Left ventricle myocardium inferior (tissue), 1 donor: ENCODE data around the gene CXorf58. TPM values are rescaled to one million over a fixed set of nuclear protein-coding genes. Genes with fewer than 3 reads are reported as not detected.
"Not testable (repeated sequence)": the region's sequence is repeated elsewhere in the genome, so short reads cannot be mapped to it uniquely, and the experiment has no call there.

ENCODE experiments used
- DNase-seq: peaks from one replicate; pipeline ENCODE4 v3.0.0-alpha.2; 2020
- H3K27ac ChIP-seq: fragments of 200-600 bp; replicated peaks from 2 replicates; pipeline ENCODE4 v1.8.0; 2021
- H3K27me3 ChIP-seq: fragments of 200-600 bp; 2 replicates; pipeline ENCODE4 v1.8.0; 2021; ENCODE audit warnings: low read depth
- H3K36me3 ChIP-seq: fragments of 200-600 bp; 2 replicates; pipeline ENCODE4 v1.8.0; 2021
- H3K4me1 ChIP-seq: fragments of 200-600 bp; 2 replicates; pipeline ENCODE4 v1.8.0; 2021
- H3K4me3 ChIP-seq: fragments of 200-600 bp; 2 replicates; pipeline ENCODE4 v1.8.0; 2021; ENCODE audit warnings: mild to moderate bottlenecking, moderate library complexity
- H3K9me3 ChIP-seq: fragments of 200-600 bp; replicated peaks from 2 replicates; pipeline ENCODE4 v1.8.0; 2021
- CTCF ChIP-seq: fragments of 200-600 bp; IDR thresholded peaks from 2 replicates; pipeline ENCODE4 v1.8.0; 2021; ENCODE audit warnings: antibody characterized with exemption, mild to moderate bottlenecking, borderline replicate concordance
- intact Hi-C: fragments of 100-400 bp; cut with micrococcal nuclease; formaldehyde crosslinking; loops from one replicate; pipeline ENCODE4 v1.11.0; 2022
- total RNA-seq: library from RNA; stranded (reverse); fragmentation: NEBNext Ultra II Directional; extraction: Animal tissue kit (Norgen Biotek cat#: 25700); gene quantifications from one replicate; pipeline ENCODE4 v1.2.1, GENCODE V29; 2021
- donor health status: DM: no; HTN: yes; CAD: no; lungs with severe emphysema.

Gene CXorf58
- total RNA-seq, 1 donor from 2014 or later, result 0.49 TPM

- intact Hi-C loops, result no loop called here
- Histone ChIP-seq H3K27ac (no peak overlapping the region), H3K4me3 (no peak overlapping the region), H3K9me3 (no peaks in the 10 kb centered on the region), H3K27me3 (no peaks in the 10 kb centered on the region), H3K36me3 (no peaks in the 10 kb centered on the region), H3K4me1 (no peaks in the 10 kb centered on the region)
- no peak for TF ChIP-seq CTCF
- no peak for DNase-seq
Observed at GRCh38 chrX:23959781-23960180, 52.0 kb downstream of the CXorf58 start.

GRCh38 chrX:23964191-23964590, 56.4 kb downstream of the CXorf58 start:
- no peak for DNase-seq
- no peaks in the 10 kb centered on the region for H3K36me3 ChIP-seq
- TF ChIP-seq CTCF, result no peak
- no peak overlapping the region for H3K27ac ChIP-seq
- no peaks in the 10 kb centered on the region for H3K27me3 ChIP-seq
- H3K4me1 ChIP-seq, result no peaks in the 10 kb centered on the region
- no peaks in the 10 kb centered on the region for H3K9me3 ChIP-seq
- intact Hi-C loops, result no loop called here
- no peak overlapping the region for H3K4me3 ChIP-seq

- H3K27ac ChIP-seq, H3K9me3 ChIP-seq, H3K4me1 ChIP-seq, H3K27me3 ChIP-seq, H3K4me3 ChIP-seq, DNase-seq, intact Hi-C loops, H3K36me3 ChIP-seq: not testable (repeated sequence)
Observed at GRCh38 chrX:23965630-23966029, 57.8 kb downstream of the CXorf58 start.

- H3K4me3 ChIP-seq, result no peak overlapping the region
- no peaks in the 10 kb centered on the region for H3K27me3 ChIP-seq
- no peaks in the 10 kb centered on the region for H3K9me3 ChIP-seq
- intact Hi-C loops, result no loop called here
- H3K36me3 ChIP-seq, result no peaks in the 10 kb centered on the region
- TF ChIP-seq CTCF, result no peak
- no peak overlapping the region for H3K27ac ChIP-seq
- no peaks in the 10 kb centered on the region for H3K4me1 ChIP-seq
- DNase-seq, result no peak
Observed at GRCh38 chrX:23978491-23978890, 70.7 kb downstream of the CXorf58 start.

GRCh38 chrX:23980011-23980441, 72.2 kb downstream of the CXorf58 start:
- Histone ChIP-seq H3K4me1 (no peaks in the 10 kb centered on the region), H3K4me3 (no peak overlapping the region), H3K9me3 (no peaks in the 10 kb centered on the region), H3K27me3 (no peaks in the 10 kb centered on the region), H3K27ac (no peak overlapping the region), H3K36me3 (no peaks in the 10 kb centered on the region)
- intact Hi-C loops, result no loop called here
- DNase-seq, result no peak
- no peak for TF ChIP-seq CTCF

- H3K4me3 ChIP-seq, result no peak overlapping the region
- H3K4me1 ChIP-seq, result no peaks in the 10 kb centered on the region
- H3K36me3 ChIP-seq, result no peaks in the 10 kb centered on the region
- no peak for DNase-seq
- H3K27ac ChIP-seq, result no peak overlapping the region
- intact Hi-C loops, result no loop called here
- H3K27me3 ChIP-seq, result no peaks in the 10 kb centered on the region
- no peak for TF ChIP-seq CTCF
- no peaks in the 10 kb centered on the region for H3K9me3 ChIP-seq
Observed at GRCh38 chrX:23981222-23981621, 73.4 kb downstream of the CXorf58 start.
